K562 (cell line): Measurements from ENCODE around the gene FAM117A. TPM values are rescaled to one million over a fixed set of nuclear protein-coding genes. Genes with fewer than 3 reads are reported as not detected.

Source experiments
- BRD9 ChIP-seq: fragments of 450-650 bp; IDR thresholded peaks from 2 replicates; pipeline ENCODE4 v1.6.1; 2018; ENCODE audit warnings: low read depth; ENCODE audit not compliant: partially characterized antibody
- CUX1 ChIP-seq: fragments of 200-800 bp; sonication (Bioruptor generic); IDR thresholded peaks from 2 replicates; pipeline ENCODE4 v1.6.1; 2016; ENCODE audit warnings: missing genetic modification characterization, missing compliant biosample characterization
- HLTF ChIP-seq: fragments of 450-650 bp; IDR thresholded peaks from 2 replicates; pipeline ENCODE4 v1.6.1; 2016
- MEF2D ChIP-seq: conservative IDR thresholded peaks from 2 replicates; pipeline ENCODE4 v1.6.1; 2016; ENCODE audit warnings: low read depth, missing genetic modification characterization, missing compliant biosample characterization
- MYC ChIP-seq, 2 experiments: fragments of 250-450 bp in 1 of 2; sonication (Bioruptor Pico) in 1 of 2; IDR thresholded peaks; 2 replicates each; pipeline versions ENCODE4 v1.5.1 to v1.6.1; 2012 to 2021; ENCODE audit warnings: low read depth in 2 of 2, borderline replicate concordance in 1 of 2, improper control_type of control experiment in 1 of 2, low read length in 1 of 2, mild to moderate bottlenecking in 1 of 2, moderate library complexity in 1 of 2
- NR1H2 ChIP-seq: sonication (generic); formaldehyde crosslinking; IDR thresholded peaks from 2 replicates; pipeline ENCODE4 v1.4.0; 2020; ENCODE audit warnings: mild to moderate bottlenecking, missing genetic modification reagents
- PKNOX1 ChIP-seq: fragments of 450-650 bp; IDR thresholded peaks from 2 replicates; pipeline ENCODE4 v1.6.1; 2016
- RAD51 ChIP-seq: fragments of 450-650 bp; IDR thresholded peaks from 2 replicates; pipeline ENCODE4 v1.7.1; 2016; ENCODE audit warnings: low read depth, mild to moderate bottlenecking, borderline replicate concordance
- TCF3 ChIP-seq: sonication (generic); formaldehyde crosslinking; IDR thresholded peaks from 2 replicates; pipeline ENCODE4 v1.4.0; 2020; ENCODE audit warnings: mild to moderate bottlenecking, missing genetic modification reagents
- ZNF592 ChIP-seq: fragments of 450-650 bp; IDR thresholded peaks from 2 replicates; pipeline ENCODE4 v1.6.1; 2017; ENCODE audit warnings: antibody characterized with exemption, mild to moderate bottlenecking
- polyA plus RNA-seq, 8 experiments: library from polyadenylated mRNA; depleted of rRNA in 4 of 8; stranded (reverse) in 5 of 8; unstranded in 3 of 8; fragments of >200 nt; fragmentation: Nextera tagmentation in 2 of 8; fragmentation: Illumina TruSeq in 1 of 8; extraction: Ambion mirVana in 2 of 8; extraction: Trizol in 1 of 8; gene quantifications; 2 replicates each; pipeline versions ENCODE4 v1.2.1 to v1.2.3, GENCODE V29; 2011 to 2014; ENCODE audit warnings: inconsistent platforms in 1 of 8, missing spikeins in 1 of 8
- total RNA-seq, 7 experiments: library from RNA; depleted of rRNA in 6 of 7; stranded (reverse); fragments of >200 nt in 6 of 7; fragmentation: Illumina TruSeq in 2 of 7; extraction: Trizol in 2 of 7; gene quantifications; 2 replicates each; pipeline versions ENCODE4 v1.2.1 to v1.2.3, GENCODE V29; 2011 to 2021; ENCODE audit warnings: low replicate concordance in 1 of 7
- TF ChIP-seq, protein P1 (sequence below): fragments of 450-650 bp; conservative IDR thresholded peaks from 2 replicates; pipeline ENCODE4 v1.6.1; 2016; ENCODE audit warnings: missing genetic modification characterization, low read depth, mild to moderate bottlenecking, control low read depth, missing compliant biosample characterization
- TF ChIP-seq, protein P2 (sequence below): IDR thresholded peaks from 2 replicates; pipeline ENCODE4 v1.6.1; 2014; ENCODE audit warnings: antibody characterized with exemption

FAM117A gene
- total and polyA plus RNA-seq, 9 of the 15 experiments (the other 6 are each of a cell fraction or from before 2014, with no cell fraction given) = 3.1 to 79.7 (median 36.6) TPM

- TF ChIP-seq, protein P1, sequence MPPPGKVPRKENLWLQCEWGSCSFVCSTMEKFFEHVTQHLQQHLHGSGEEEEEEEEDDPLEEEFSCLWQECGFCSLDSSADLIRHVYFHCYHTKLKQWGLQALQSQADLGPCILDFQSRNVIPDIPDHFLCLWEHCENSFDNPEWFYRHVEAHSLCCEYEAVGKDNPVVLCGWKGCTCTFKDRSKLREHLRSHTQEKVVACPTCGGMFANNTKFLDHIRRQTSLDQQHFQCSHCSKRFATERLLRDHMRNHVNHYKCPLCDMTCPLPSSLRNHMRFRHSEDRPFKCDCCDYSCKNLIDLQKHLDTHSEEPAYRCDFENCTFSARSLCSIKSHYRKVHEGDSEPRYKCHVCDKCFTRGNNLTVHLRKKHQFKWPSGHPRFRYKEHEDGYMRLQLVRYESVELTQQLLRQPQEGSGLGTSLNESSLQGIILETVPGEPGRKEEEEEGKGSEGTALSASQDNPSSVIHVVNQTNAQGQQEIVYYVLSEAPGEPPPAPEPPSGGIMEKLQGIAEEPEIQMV (tag) = 0 out of 2 replicates have a peak, but pooled peaks have one; percentile 3
- TF ChIP-seq MEF2D (tag) = 0 out of 2 replicates have a peak, but pooled peaks have one; percentile 41
- TF ChIP-seq BRD9 = peak; percentile 52
- no peak for TF ChIP-seq RAD51
- TF ChIP-seq ZNF592 = 0 out of 2 replicates have a peak, but pooled peaks have one; percentile 42
- no peak for TF ChIP-seq HLTF
- TF ChIP-seq, protein P2, sequence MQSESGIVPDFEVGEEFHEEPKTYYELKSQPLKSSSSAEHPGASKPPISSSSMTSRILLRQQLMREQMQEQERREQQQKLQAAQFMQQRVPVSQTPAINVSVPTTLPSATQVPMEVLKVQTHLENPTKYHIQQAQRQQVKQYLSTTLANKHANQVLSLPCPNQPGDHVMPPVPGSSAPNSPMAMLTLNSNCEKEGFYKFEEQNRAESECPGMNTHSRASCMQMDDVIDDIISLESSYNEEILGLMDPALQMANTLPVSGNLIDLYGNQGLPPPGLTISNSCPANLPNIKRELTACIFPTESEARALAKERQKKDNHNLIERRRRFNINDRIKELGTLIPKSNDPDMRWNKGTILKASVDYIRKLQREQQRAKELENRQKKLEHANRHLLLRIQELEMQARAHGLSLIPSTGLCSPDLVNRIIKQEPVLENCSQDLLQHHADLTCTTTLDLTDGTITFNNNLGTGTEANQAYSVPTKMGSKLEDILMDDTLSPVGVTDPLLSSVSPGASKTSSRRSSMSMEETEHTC = no peak
- TF ChIP-seq PKNOX1 = peak; percentile 85
- no peak; the same call in 1 of the 2 replicates for TF ChIP-seq MYC (IDR thresholded peaks at IDR 0.05; ENCODE audit: low read depth, low read length)
- no peak for TF ChIP-seq MYC (CRISPR knock-in tag; IDR thresholded peaks at IDR 0.05; ENCODE audit: borderline replicate concordance, low read depth)
- peak; percentile 7; the same call in 1 of the 2 replicates for TF ChIP-seq NR1H2 (CRISPR knock-in tag)
- no peak for TF ChIP-seq CUX1
- TF ChIP-seq TCF3 (CRISPR knock-in tag) = 0 out of 2 replicates have a peak, but pooled peaks have one; percentile 3
These were observed 24.1 kb upstream of the FAM117A start (continued) for GRCh38 chr17:49787884-49788477.
